Measurements from ENCODE around the gene SNW1.
"Not testable (repeated sequence)": the region's sequence is repeated elsewhere in the genome, so short reads cannot be mapped to it uniquely, and the experiment has no call there.

Gene SNW1

GRCh38 chr14:77747425-77747824 lies 13.5 kb downstream of the SNW1 start:
- not testable (repeated sequence) for DNase-seq (ENCODE audit: low spot score)

GRCh38 chr14:77746064-77746702 lies 14.8 kb downstream of the SNW1 start:
- no peak for DNase-seq (ENCODE audit: low spot score)

DNA sequence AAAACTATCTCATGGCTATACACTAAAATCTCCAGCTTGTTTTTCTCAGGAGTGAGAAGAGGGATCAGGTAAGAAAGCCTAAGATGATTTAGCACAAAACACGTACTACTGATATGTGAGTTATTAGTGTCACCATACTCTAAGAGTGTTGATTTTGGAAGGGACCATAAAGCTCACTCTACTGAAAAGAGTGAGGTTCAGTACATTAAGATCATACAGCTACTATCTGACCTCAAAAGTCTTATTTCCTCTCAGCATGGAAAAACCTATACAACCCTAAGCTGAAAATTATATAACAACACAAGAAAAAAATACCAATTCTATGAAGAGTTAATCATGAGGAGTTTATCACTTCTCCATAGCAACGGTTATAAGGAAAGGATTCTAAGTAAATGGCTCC lies 19.5 kb downstream of the SNW1 start:
- no peak for DNase-seq (ENCODE audit: low spot score)

GRCh38 chr14:77738559-77739250 lies 22.3 kb downstream of the SNW1 start:
- DNase-seq (ENCODE audit: low spot score), result peak; percentile 73

- DNase-seq (ENCODE audit: low spot score), result no peak
Measured at GRCh38 chr14:77730976-77731497, 29.9 kb downstream of the SNW1 start.

DNA sequence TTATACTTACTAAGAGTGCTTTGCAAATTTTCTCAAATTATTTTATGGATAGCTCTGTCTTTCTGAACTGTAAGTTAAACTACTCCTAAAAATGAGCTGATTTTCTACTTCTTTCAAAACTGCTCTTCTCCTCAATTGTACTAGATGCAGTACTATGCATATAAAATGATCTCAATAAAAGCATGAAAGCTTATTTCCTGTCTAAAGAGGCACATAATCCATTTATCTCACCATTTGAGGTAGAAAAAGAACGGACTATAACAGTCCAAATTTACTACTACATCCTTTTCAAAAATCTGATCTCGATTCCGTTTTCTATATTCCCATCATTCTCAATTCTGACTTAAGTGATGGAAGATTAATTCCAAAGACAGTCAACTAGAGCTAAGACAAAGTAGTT lies 38.7 kb downstream of the SNW1 start:
- DNase-seq (ENCODE audit: low spot score), result no peak

GRCh38 chr14:77721437-77721836 lies 39.5 kb downstream of the SNW1 start:
- DNase-seq (ENCODE audit: low spot score), result no peak

DNA sequence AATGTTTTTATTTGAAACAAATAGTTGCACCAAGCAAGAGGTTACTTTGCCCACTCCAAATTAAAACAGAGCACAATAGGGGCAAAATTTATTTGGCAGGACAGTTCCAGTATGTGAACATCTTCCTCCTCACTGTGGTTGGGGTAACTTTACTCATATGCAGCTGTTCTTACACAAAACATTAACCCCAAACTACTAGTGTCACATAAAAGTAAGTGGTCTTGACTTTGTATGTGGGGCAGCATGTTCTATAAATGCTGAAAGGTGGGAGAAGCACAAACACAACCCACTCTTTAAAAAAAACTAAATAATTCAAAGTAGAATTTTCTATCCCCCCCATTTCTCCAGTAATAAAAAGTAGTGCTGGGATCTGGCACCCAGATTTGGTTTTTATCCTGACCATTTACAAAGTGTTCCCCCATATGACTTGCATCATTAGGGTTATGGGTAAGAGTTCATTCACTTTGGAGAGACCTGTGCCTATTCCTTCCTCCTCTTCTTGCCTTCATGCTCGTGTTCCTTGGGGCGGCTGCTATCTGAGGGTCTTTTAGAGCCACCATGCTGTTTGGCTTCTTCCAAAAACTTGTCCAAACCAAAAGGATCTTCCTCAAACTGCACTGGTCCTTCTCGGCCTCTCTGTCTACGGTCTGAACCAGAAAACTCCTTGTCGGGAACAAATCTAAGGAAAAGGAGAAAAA lies 43.2 kb downstream of the SNW1 start:
- DNase-seq (ENCODE audit: low spot score), result no peak

GRCh38 chr14:77714926-77715325 lies 46.0 kb downstream of the SNW1 start:
- DNase-seq (ENCODE audit: low spot score), result peak; percentile 39

- DNase-seq (ENCODE audit: low spot score), result no peak
Measured at GRCh38 chr14:77710364-77710763, 50.6 kb downstream of the SNW1 start.

DNA sequence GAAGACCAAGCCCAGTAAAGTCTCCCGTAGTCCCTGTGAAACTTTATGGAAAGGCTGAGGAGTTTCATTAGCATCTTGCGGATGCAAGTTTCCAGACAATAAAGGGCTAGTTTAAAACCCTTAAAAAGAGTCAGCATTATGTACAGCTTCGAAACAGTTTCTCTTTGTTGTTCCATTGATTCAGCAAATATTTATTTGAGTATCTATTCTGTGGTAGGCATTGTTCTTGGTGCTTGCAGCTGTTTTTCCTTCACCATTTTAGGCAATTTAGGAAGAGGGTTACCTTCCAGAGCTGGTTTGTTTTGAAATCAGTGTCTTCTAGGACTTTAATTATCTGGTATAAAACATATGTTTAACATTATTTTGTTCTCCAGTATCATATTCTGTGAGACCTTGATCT lies 51.5 kb downstream of the SNW1 start:
- no peak for DNase-seq (ENCODE audit: low spot score)

DNA sequence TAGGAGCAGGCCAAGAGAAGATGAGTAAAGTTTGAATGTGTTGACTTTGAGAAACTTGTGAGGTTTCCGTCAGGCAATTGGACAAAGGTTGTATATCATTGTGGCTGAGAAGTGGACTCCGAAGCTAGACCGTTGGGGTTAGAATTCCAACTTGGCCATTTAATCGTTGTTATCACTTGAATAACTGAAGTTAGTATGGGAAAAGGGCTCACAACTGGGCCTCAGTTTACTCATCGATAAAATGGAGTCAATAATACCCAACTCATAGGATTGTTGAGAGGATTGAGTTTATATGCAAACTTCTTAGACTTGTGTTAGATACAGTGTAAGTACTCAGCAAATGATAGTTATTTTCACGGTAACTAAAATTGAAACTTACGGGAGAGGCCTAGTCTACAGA lies 52.2 kb downstream of the SNW1 start:
- no peak for DNase-seq (ENCODE audit: low spot score)

GRCh38 chr14:77707724-77708408 lies 53.1 kb downstream of the SNW1 start, which contains the start of the genes ALKBH1 and SLIRP:
Gene ALKBH1 (minus strand): TSS chr14:77708023. CDS start chr14:77708004, 19 bp downstream.
Gene SLIRP (plus strand): TSS chr14:77708103. CDS start chr14:77708112, 9 bp downstream.
- peak; percentile 92 for DNase-seq (ENCODE audit: low spot score)

- peak; percentile 16 for DNase-seq (ENCODE audit: low spot score)
Measured at GRCh38 chr14:77707355-77707723, 53.6 kb downstream of the SNW1 start.

DNA sequence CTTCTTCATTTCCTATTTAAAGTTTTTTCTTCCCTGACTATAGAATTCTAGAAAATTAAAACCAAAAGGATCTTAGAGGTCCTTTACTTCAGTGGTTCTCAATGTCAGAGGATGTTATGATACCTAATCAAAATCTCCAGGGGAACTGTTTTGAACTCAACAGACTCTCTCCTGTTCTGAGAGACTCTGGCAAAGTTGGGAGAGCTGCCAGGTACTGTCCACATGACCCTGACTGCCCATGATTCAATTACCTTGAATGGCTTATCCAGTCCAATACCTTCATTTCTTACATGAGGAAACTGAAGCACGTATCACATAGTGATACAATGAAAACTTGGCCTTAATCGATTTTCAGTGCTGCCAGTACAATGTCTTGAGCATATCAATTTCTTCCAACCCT lies 69.7 kb downstream of the SNW1 start:
- no peak for DNase-seq (ENCODE audit: low spot score)

GRCh38 chr14:77682158-77682553 lies 78.8 kb downstream of the SNW1 start:
- DNase-seq (ENCODE audit: low spot score), result no peak

- DNase-seq (ENCODE audit: low spot score), result no peak
Measured at GRCh38 chr14:77681196-77682157, 79.5 kb downstream of the SNW1 start.

DNA sequence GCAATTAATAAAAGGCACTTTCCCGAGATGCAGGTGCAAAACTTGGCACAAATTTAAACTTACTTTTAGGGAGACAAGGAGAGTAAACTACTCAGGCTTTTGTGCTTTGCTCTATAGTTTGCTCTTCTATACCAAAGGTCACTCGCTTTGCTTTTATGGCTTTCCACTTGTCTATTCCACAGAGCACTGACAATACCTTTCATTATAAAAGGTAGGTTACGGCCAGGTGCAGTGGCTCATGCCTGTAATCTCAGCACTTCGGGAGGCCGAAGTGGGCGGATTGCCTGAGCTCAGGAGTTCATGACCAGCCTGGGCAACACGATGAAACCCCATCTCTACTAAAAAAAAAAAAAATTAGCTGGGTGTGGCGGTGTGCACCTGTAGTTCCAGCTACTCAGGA lies 86.0 kb downstream of the SNW1 start:
- DNase-seq (ENCODE audit: low spot score), result no peak

DNA sequence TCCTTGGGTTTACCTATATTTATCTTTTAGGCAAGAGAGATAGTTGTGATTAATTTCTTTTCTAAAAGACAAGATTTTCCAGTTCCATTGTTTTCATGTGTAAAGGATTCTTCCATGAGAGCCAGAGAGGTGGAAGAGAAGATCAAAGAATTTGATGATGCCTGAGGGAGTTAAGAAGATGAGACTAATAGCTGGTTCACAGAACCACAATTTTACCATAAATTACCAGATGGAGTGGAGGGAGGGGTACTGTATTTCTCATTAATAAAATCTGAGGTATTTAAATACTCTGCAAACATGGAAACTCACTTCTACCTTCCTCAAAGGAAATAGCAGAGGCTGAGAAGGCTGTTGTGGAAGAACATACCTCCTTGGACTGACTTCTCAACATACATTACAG lies 87.8 kb downstream of the SNW1 start:
- DNase-seq (ENCODE audit: low spot score), result no peak
